WTC11 (cell line): ENCODE results near the gene MALT1.

Experiments used
- TP53 ChIP-seq: sonication (generic); formaldehyde crosslinking; IDR thresholded peaks from 2 replicates; pipeline ENCODE4 v1.8.1; 2023; ENCODE audit warnings: mild to moderate bottlenecking, missing genetic modification reagents
- ZNF138 ChIP-seq: sonication (generic); formaldehyde crosslinking; conservative IDR thresholded peaks from 2 replicates; pipeline ENCODE4 v1.8.1; 2022; ENCODE audit warnings: mild to moderate bottlenecking, moderate library complexity, missing genetic modification reagents
- TF ChIP-seq, protein P1 (sequence below): sonication (generic); formaldehyde crosslinking; IDR thresholded peaks from 2 replicates; pipeline ENCODE4 v1.8.0; 2022; ENCODE audit warnings: mild to moderate bottlenecking, missing genetic modification reagents
- TF ChIP-seq, protein P2 (sequence below): sonication (generic); formaldehyde crosslinking; IDR thresholded peaks from 2 replicates; pipeline ENCODE4 v1.8.0; 2023; ENCODE audit warnings: missing genetic modification reagents
- TF ChIP-seq, protein P3 (sequence below): fragments of 200-600 bp; IDR thresholded peaks from 2 replicates; pipeline ENCODE4 v1.8.0; 2022; ENCODE audit warnings: antibody characterized with exemption

GRCh38 chr18:58802959-58803358, 131.7 kb downstream of the MALT1 start:
- no peak for TF ChIP-seq TP53 (CRISPR knock-in tag)
- no peak for TF ChIP-seq ZNF138 (CRISPR knock-in tag)
- TF ChIP-seq, protein P1, sequence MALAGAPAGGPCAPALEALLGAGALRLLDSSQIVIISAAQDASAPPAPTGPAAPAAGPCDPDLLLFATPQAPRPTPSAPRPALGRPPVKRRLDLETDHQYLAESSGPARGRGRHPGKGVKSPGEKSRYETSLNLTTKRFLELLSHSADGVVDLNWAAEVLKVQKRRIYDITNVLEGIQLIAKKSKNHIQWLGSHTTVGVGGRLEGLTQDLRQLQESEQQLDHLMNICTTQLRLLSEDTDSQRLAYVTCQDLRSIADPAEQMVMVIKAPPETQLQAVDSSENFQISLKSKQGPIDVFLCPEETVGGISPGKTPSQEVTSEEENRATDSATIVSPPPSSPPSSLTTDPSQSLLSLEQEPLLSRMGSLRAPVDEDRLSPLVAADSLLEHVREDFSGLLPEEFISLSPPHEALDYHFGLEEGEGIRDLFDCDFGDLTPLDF (CRISPR knock-in tag): no peak
- TF ChIP-seq, protein P2, sequence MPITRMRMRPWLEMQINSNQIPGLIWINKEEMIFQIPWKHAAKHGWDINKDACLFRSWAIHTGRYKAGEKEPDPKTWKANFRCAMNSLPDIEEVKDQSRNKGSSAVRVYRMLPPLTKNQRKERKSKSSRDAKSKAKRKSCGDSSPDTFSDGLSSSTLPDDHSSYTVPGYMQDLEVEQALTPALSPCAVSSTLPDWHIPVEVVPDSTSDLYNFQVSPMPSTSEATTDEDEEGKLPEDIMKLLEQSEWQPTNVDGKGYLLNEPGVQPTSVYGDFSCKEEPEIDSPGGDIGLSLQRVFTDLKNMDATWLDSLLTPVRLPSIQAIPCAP (CRISPR knock-in tag): no peak
- TF ChIP-seq, protein P3, sequence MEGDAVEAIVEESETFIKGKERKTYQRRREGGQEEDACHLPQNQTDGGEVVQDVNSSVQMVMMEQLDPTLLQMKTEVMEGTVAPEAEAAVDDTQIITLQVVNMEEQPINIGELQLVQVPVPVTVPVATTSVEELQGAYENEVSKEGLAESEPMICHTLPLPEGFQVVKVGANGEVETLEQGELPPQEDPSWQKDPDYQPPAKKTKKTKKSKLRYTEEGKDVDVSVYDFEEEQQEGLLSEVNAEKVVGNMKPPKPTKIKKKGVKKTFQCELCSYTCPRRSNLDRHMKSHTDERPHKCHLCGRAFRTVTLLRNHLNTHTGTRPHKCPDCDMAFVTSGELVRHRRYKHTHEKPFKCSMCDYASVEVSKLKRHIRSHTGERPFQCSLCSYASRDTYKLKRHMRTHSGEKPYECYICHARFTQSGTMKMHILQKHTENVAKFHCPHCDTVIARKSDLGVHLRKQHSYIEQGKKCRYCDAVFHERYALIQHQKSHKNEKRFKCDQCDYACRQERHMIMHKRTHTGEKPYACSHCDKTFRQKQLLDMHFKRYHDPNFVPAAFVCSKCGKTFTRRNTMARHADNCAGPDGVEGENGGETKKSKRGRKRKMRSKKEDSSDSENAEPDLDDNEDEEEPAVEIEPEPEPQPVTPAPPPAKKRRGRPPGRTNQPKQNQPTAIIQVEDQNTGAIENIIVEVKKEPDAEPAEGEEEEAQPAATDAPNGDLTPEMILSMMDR: no peak
